BJ (cell line): Measurements from ENCODE around the gene MSL2. TPM values are rescaled to one million over a fixed set of nuclear protein-coding genes. Genes with fewer than 3 reads are reported as not detected.
"Not testable (repeated sequence)": the region's sequence is repeated elsewhere in the genome, so short reads cannot be mapped to it uniquely, and the experiment has no call there.

Experiments
- CTCF ChIA-PET: fragments of 350-600 bp; formaldehyde crosslinking; extraction: SDS; loops from one replicate; lab custom pipeline; 2021; ENCODE audit warnings: antibody characterized with exemption, inconsistent platforms; lab: Yijun Ruan, JAX
- POLR2A ChIA-PET: fragments of 300-600 bp; sonication (Branson Sonifier 250); formaldehyde crosslinking; extraction: SDS; loops from one replicate; lab custom pipeline; 2021; ENCODE audit warnings: antibody characterized with exemption; lab: Charles Lee
- DNase-seq: peaks from one replicate; pipeline ENCODE4 v3.0.0-alpha.2; 2011; ENCODE audit warnings: low read depth
- H3K27me3 ChIP-seq: 2 replicates; pipeline ENCODE4 v1.6.0; 2011; ENCODE audit warnings: low read length; ENCODE audit not compliant: control insufficient read depth, insufficient read depth
- H3K36me3 ChIP-seq: 2 replicates; pipeline ENCODE4 v1.5.1; 2011; ENCODE audit warnings: low read length; ENCODE audit not compliant: control insufficient read depth, insufficient read depth
- H3K4me3 ChIP-seq: 2 replicates; pipeline ENCODE4 v1.5.1; 2011; ENCODE audit warnings: low read depth, mild to moderate bottlenecking, control low read depth, low read length
- CTCF ChIP-seq: IDR thresholded peaks from 2 replicates; pipeline ENCODE4 v1.5.1; 2011; ENCODE audit warnings: low read depth, mild to moderate bottlenecking, control low read depth, inconsistent platforms, low read length, moderate library complexity; ENCODE audit not compliant: insufficient read depth
- polyA plus RNA-seq: library from polyadenylated mRNA; depleted of rRNA; stranded (reverse); fragments of >200 nt; gene quantifications from 2 replicates; pipeline ENCODE4 v1.2.3, GENCODE V29; 2011

MSL2 gene
- polyA plus RNA-seq, 1 experiment, result 2.7 TPM

GRCh38 chr3:136171097-136171542, 25.0 kb downstream of the MSL2 start:
- Histone ChIP-seq H3K36me3 (no peaks in the 10 kb centered on the region), H3K27me3 (no peaks in the 10 kb centered on the region), H3K4me3 (no peak overlapping the region)
- ChIA-PET CTCF (interaction anchor here (0.9 to 1.2 kb wide), 3 partner anchors 12 to 24 kb away, joined by 3 to 6 read pairs (median 3); no protein-coding TSS in a partner anchor), POLR2A (no interaction called here)
- DNase-seq, result no peak
- no peak for TF ChIP-seq CTCF

DNA sequence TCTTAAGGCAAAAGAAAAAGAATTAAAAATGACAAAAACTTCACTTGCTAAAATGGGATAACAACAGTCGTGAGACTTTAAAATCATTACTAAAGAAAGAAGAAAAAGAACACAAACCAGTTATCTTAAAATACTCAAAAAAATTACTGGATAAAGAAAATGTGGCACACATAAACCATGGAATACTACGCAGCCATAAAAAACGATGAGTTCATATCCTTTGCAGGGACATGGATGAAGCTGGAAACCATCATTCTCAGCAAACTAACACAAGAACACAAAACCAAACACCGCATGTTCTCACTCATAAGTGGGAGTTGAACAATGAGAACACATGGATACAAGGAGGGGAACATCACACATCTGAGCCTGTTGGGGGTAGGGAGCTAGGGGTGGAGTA, 27.9 kb downstream of the MSL2 start:
- CTCF ChIA-PET, POLR2A ChIA-PET, H3K4me3 ChIP-seq, H3K36me3 ChIP-seq, DNase-seq, H3K27me3 ChIP-seq: not testable (repeated sequence)

DNA sequence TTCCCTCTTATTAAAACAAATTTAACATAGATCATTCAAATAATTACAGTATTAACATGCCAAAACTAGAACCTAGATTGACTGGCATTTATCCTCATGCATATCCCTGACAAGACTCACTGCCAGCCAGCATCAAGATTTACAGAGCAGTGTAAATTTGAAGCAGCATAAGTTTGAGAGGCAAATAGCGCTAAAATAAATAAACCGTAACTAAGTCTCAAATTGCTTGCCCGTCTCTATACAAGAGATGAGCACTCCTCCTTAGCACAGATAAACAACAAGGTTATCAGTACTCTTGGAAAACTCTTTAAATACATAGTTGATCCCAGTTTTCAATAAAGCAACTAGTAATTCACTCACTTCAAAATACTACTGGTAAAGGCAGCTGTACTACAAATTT, 29.6 kb downstream of the MSL2 start:
- no peak for TF ChIP-seq CTCF
- Histone ChIP-seq H3K36me3 (no peaks in the 10 kb centered on the region), H3K4me3 (no peak overlapping the region), H3K27me3 (no peaks in the 10 kb centered on the region)
- DNase-seq, result no peak
- POLR2A ChIA-PET, result no interaction called here
- CTCF ChIA-PET, result interaction anchor here (1.2 kb wide), 1 partner anchor 15 kb away, joined by 3 read pairs; no protein-coding TSS in a partner anchor

- H3K36me3 ChIP-seq, DNase-seq, POLR2A ChIA-PET, H3K27me3 ChIP-seq, H3K4me3 ChIP-seq: not testable (repeated sequence)
- CTCF ChIA-PET, result interaction anchor here (1.1 to 1.3 kb wide), 2 partner anchors 85 to 94 kb away, joined by 3 to 5 read pairs; no protein-coding TSS in a partner anchor
Observed at GRCh38 chr3:136163607-136164006, 32.5 kb downstream of the MSL2 start.

DNA sequence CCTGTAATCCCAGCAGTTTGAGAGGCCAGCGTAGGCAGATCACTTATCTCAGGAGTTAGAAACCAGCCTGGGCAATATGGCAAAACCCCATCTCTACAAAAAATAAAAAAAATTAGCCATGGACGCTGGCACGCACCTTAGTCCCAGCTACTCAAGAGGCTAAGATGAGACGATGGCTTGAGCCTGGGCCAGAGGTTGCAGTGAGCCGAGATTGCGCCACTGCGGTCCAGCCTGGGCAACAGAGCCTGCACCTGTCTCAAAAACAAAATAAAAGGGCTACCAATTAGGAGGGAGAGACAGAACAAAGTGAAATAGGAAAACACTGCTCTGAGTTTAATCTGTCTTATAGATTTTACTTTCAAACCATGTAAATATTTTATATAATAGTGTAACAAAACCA, 33.8 kb downstream of the MSL2 start:
- ChIA-PET CTCF (interaction anchor here (1.0 kb wide), 1 partner anchor 15 kb away, joined by 3 read pairs; no protein-coding TSS in a partner anchor), POLR2A (no interaction called here)
- DNase-seq, result no peak
- TF ChIP-seq CTCF, result no peak
- no peak overlapping the region for H3K4me3 ChIP-seq
- no peaks in the 10 kb centered on the region for H3K27me3 ChIP-seq
- no peaks in the 10 kb centered on the region for H3K36me3 ChIP-seq

- POLR2A ChIA-PET, result interaction anchor here (0.6 kb wide), 1 partner anchor 84 kb away, joined by 3 read pairs; no protein-coding TSS in a partner anchor
- CTCF ChIA-PET, result interaction anchor here (1.0 kb wide), 1 partner anchor 15 kb away, joined by 3 read pairs; no protein-coding TSS in a partner anchor
- TF ChIP-seq CTCF, result no peak
- Histone ChIP-seq H3K36me3 (no peaks in the 10 kb centered on the region), H3K27me3 (no peaks in the 10 kb centered on the region), H3K4me3 (no peak overlapping the region)
- no peak for DNase-seq
Observed at GRCh38 chr3:136161516-136161915, 34.6 kb downstream of the MSL2 start.
